Activated naive CD8-positive, alpha-beta T cell treated with anti-CD3 and anti-CD28 coated beads, Interleukin-2, amount 50 U/mL, for 24 hours (primary cell): ENCODE measurements around the gene FAU.

Source experiments
- ATAC-seq: fragments of 150-1000 bp; cut with Tn5 transposase; one replicate; pipeline ENCODE4 v1.10.0; 2021
- DNase-seq: peaks from one replicate; pipeline ENCODE4 v3.0.0; 2021
- H3K27ac Mint-ChIP-seq: one replicate; pipeline ENCODE4 v1.8.0; 2021; ENCODE audit warnings: mild to moderate bottlenecking, mixed read lengths
- H3K27me3 Mint-ChIP-seq: one replicate; pipeline ENCODE4 v1.8.0; 2021; ENCODE audit warnings: mixed read lengths
- H3K36me3 Mint-ChIP-seq: one replicate; pipeline ENCODE4 v1.8.0; 2021; ENCODE audit warnings: low read depth, mixed read lengths
- H3K4me1 Mint-ChIP-seq: one replicate; pipeline ENCODE4 v1.8.0; 2021; ENCODE audit warnings: mixed read lengths
- H3K4me3 Mint-ChIP-seq: one replicate; pipeline ENCODE4 v1.8.0; 2021; ENCODE audit warnings: mild to moderate bottlenecking, moderate library complexity, mixed read lengths
- H3K9me3 Mint-ChIP-seq: one replicate; pipeline ENCODE4 v1.8.0; 2021; ENCODE audit warnings: mixed read lengths

The FAU gene

DNA sequence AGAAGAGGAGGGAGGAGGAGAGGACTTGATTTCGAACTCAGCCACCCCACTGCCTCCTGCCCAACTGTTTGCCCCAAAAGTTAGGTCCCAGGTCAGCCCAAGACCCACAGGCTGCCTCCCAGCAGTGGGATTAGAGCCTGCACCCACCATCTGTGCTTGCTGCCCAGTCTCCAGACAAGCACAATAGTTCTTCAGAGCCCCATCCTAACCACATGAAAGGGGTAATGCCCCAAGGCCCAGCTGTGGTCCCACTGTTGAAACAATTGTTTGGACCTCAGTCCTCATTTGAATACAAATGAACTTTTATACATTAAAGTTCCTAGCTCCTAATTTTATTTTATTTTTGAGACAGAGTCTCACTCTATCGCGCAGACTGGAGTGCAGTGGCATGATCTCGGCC lies 31.3 kb downstream of the FAU start:
- Mint-ChIP-seq H3K27me3 (no peaks in the 10 kb centered on the region), H3K4me3 (no peak overlapping the region), H3K27ac (no peak overlapping the region), H3K9me3 (no peaks in the 10 kb centered on the region), H3K36me3 (peaks cover 12% of the 10 kb centered on the region), H3K4me1 (peaks cover 5% of the 10 kb centered on the region)
- ATAC-seq (no peak), DNase-seq (no peak)

DNA sequence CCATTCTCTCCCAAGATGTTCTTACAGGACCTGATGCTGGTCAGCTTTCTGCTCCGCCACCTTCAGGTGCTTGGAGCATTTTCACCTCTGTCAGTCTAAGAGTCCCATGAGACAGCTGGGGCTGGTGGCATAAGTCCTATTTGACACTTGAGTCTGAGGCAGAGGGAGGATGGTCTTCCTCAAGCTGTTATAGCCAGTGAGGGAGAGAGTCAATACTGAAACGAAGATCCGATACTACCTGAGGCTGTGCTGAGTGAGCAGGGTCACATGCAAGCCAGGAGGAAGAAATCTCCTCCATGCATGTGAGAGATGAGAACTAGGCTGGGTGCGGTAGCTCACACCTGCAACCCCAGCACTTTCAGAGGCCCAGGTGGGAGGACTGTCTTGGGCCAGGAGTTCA lies 32.3 kb downstream of the FAU start:
- ATAC-seq, result no peak
- Mint-ChIP-seq H3K4me1 (peaks cover 12% of the 10 kb centered on the region), H3K4me3 (no peak overlapping the region), H3K9me3 (no peaks in the 10 kb centered on the region), H3K27me3 (no peaks in the 10 kb centered on the region), H3K36me3 (peaks cover 13% of the 10 kb centered on the region), H3K27ac (no peak overlapping the region)
- no peak for DNase-seq

DNA sequence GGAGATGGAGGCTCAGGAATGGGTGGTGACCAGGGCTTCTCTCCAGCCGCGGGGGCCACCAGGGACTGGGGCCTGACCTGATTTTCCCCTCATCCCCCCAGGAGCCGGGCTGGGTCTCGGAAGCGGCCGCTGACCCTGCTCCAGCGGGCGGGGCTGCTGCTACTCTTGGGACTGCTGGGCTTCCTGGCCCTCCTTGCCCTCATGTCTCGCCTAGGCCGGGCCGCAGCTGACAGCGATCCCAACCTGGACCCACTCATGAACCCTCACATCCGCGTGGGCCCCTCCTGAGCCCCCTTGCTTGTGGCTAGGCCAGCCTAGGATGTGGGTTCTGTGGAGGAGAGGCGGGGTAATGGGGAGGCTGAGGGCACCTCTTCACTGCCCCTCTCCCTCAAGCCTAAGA lies 34.1 kb downstream of the FAU start:
- Mint-ChIP-seq H3K4me1 (peaks cover 25% of the 10 kb centered on the region), H3K9me3 (no peaks in the 10 kb centered on the region), H3K27ac (no peak overlapping the region), H3K36me3 (peaks cover 25% of the 10 kb centered on the region), H3K4me3 (no peak overlapping the region), H3K27me3 (no peaks in the 10 kb centered on the region)
- ATAC-seq (no peak), DNase-seq (no peak)

DNA sequence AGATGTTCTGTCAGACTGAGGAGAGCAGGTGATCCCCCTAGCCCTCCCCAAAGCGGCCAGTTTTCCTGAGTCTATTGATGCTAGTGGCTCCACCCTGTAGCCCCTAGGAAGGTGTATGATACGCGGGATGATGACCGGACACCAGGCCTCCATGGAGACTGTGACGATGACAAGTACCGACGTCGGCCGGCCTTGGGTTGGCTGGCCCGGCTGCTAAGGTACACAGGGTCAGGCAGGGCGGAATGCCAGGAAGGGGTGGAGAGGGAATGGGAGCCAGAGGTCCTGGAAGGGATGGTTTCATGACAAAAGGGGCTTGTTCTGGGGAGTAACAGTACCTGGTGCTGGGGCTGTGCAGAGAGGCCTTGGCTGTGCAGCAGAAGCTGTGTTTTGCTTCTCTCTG lies 34.7 kb downstream of the FAU start:
- no peak for ATAC-seq
- Mint-ChIP-seq H3K9me3 (no peaks in the 10 kb centered on the region), H3K36me3 (peaks cover 31% of the 10 kb centered on the region), H3K4me3 (no peak overlapping the region), H3K27me3 (no peaks in the 10 kb centered on the region), H3K27ac (no peak overlapping the region), H3K4me1 (peaks cover 30% of the 10 kb centered on the region)
- no peak for DNase-seq

DNA sequence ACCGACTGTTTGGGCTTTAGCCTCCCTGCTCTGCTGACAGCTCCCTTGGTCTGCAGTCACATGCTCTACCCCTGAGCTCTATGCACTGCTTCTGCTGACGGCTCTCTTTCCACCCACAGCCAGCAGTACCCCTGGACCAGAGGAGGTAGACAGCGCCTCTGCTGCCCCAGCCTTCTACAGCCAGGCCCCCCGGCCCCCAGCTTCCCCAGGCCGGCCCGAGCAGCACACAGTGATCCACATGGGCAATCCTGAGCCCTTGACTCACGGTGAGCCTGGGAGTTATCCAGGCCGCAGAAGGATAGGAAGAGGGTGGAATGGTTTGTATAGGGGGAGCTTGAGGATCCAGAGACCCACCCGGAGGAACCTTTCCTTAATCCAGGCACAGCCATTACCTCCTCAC lies 35.1 kb downstream of the FAU start:
- no peaks in the 10 kb centered on the region for H3K27me3 Mint-ChIP-seq
- H3K9me3 Mint-ChIP-seq, result no peaks in the 10 kb centered on the region
- DNase-seq (no peak), ATAC-seq (no peak)
- no peak overlapping the region for H3K27ac Mint-ChIP-seq
- peaks cover 34% of the 10 kb centered on the region for H3K4me1 Mint-ChIP-seq
- H3K36me3 Mint-ChIP-seq, result peaks cover 35% of the 10 kb centered on the region
- H3K4me3 Mint-ChIP-seq, result no peak overlapping the region

DNA sequence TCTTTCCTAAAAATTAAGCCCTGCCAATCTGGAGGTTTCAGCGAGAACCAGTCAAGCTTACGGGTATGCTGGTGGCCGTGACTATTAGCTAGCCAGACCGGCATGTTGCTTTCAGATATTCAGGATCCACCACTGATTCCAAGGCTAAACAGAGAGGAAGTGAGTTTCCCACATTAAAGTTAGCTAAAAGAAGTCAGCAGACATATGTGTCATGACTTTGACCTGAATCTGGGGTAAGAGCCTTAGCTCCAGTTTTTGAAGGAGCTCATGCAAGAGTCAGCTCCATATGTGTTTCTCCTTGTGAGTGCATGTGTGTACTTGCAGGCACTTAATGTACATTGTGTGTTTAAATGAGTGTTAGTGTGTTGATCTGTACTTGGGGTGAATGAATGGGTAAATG lies 36.5 kb downstream of the FAU start:
- Mint-ChIP-seq H3K27ac (peak overlapping the region; percentile 97), H3K36me3 (peaks cover 47% of the 10 kb centered on the region), H3K9me3 (no peaks in the 10 kb centered on the region), H3K4me3 (peak overlapping the region; percentile 98), H3K27me3 (no peaks in the 10 kb centered on the region), H3K4me1 (peaks cover 46% of the 10 kb centered on the region)
- ATAC-seq (no peak), DNase-seq (no peak)

DNA sequence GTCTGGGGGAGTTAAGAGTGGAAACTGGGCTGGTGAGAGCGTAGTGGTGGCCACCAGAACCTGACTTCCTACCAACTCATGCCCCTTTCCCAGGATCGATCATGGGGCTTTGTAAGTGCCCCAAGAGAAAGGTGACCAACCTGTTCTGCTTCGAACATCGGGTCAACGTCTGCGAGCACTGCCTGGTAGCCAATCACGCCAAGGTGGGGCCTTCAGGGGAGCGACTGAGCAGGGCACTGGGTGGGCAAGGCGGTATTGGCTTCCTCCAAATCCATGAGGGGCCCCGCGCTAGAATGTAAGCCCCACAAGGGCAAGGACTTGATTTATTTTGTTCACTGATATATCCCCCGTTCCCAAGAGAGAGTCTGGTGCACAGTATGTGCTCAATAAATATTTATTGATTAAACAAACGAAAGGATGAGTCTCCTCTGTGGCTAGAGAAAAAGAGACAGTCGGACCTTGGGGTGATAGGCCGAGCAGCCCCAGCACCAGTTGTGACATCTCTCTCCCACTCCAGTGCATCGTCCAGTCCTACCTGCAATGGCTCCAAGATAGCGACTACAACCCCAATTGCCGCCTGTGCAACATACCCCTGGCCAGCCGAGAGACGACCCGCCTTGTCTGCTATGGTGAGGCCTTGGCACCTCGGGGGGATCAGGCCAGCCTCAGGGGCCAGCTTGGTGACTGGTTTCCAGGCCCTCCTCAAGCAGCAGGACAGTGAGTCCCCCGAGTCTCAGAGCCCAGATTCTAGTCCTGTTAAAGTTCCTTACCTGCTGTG lies 37.1 kb downstream of the FAU start:
- no peaks in the 10 kb centered on the region for H3K9me3 Mint-ChIP-seq
- H3K27me3 Mint-ChIP-seq, result no peaks in the 10 kb centered on the region
- peak overlapping the region; percentile 97 for H3K27ac Mint-ChIP-seq
- H3K4me1 Mint-ChIP-seq, result peaks cover 50% of the 10 kb centered on the region
- H3K36me3 Mint-ChIP-seq, result peaks cover 53% of the 10 kb centered on the region
- H3K4me3 Mint-ChIP-seq, result peak overlapping the region; percentile 98
- no peak for ATAC-seq
- no peak for DNase-seq

DNA sequence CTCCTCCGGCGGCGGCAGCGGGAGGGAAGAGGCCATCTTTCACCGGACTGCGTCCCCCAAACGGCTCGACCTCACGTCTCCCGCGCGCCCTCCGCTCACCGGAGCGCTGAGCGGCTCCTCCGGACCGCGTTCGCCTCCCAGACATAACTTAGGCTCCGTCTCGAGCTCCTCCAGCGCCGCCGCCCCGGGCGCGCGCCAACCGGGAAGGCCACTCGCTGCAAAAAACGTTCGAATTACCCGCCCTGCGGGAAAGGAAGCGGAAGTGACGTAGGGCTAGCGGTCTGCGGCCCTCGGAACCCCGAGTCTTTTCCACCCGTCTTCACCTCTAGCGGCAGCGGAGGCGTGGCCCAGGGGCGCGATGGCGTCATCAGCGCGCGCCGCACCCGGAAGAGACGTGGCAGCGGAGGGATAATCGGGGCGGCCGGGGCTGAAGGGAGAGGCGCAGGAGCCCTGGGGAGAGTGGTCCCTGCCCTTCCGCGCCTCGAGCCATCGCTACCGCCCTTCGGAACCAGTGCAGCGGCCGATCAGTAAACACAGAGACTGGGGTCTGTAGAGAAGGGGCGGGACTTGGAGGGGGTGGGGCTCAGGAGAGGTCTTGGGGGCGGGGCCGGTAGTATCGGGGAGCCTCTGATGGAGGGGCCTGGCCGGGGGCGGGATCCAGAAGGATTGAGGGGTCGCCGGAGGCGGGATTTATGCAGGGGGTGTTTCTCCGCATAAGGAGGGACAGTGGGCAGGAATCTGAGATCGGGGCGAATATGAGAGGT lies 37.9 kb downstream of the FAU start, which contains the start of the genes CDCA5 and ZFPL1:
CDCA5 (minus strand) TSS at position 207 of the 764 bp plus-strand sequence; CDS start at position 145, 62 bp downstream.
ZFPL1 (plus strand) TSS at position 389 of the 764 bp plus-strand sequence. CDS start 477 bp downstream, outside the sequence.
- Mint-ChIP-seq H3K4me3 (peak within 1 kb of the TSS; percentile 98), H3K4me1 (peaks cover 54% of the 10 kb centered on the region), H3K9me3 (no peaks in the 10 kb centered on the region), H3K27me3 (no peaks in the 10 kb centered on the region), H3K27ac (peak within 1 kb of the TSS; percentile 97), H3K36me3 (peaks cover 53% of the 10 kb centered on the region)
- DNase-seq, result peak; percentile 99
- ATAC-seq, result peak; percentile 82

DNA sequence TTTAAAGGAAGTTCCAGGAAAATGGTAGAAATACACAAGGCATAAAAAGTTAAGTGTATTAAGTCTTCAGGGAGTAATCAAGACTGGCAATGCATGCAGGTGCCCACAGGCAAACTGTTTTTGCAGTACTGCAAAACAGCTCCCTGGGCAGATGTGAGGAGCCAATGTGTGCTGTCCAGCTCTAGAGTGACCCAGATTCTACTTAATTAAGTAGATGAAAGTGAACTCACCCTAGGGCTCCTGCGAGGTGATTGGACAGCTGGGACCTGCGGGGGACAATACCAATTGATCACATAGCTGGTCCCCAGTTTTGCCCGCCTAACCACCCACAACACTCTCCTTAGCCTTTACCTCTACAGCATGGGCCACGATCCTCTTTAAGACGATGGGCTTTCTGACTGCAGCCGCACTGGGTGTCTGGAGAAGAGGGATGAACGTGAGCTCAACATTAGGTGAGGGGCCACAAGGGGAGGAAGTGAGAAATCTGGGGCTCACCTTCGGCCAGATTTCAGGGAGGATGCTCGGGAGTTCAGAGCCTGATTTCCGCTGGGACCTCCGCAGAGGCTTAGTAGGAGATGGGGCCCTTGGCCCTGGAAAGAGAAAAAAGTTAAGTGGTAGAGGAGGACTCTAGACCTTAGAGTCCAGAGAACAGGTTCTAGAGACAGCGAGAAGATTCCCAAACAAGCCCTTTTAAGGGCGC lies 38.6 kb downstream of the FAU start:
- peaks cover 54% of the 10 kb centered on the region for H3K36me3 Mint-ChIP-seq
- no peak for ATAC-seq
- DNase-seq, result no peak

DNA sequence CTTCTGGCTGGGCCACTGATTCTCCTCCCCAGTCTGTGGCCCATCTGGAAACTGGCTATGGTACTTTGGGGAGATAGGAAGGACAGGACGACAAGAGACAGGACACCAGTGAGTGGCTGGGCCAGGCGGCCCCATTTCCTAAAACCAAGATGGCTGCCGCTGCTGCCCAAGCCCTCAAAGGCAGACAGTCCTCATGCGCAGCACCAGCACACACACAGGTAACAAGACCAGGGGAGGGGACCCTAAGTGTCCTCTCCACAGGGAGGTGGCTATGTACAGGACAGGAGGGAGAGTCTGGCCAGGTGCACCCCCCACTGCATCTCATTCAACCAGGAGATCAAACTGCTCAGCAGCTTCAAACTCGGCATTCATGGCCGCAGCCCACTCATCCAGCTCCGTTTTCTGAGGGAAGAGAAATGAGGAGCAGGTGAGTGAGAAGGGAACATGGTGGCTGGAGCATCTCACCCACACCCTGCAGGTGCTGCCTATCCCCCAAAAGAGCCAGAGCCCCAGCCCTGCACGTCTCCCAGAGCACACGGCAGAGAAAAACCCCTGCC lies 43.1 kb downstream of the FAU start:
- H3K4me1 Mint-ChIP-seq, result peaks cover 49% of the 10 kb centered on the region
- H3K36me3 Mint-ChIP-seq, result peaks cover 71% of the 10 kb centered on the region
- H3K9me3 Mint-ChIP-seq, result no peaks in the 10 kb centered on the region
- H3K27ac Mint-ChIP-seq, result peak overlapping the region; percentile 25
- H3K4me3 Mint-ChIP-seq, result no peak overlapping the region
- no peak for ATAC-seq
- no peaks in the 10 kb centered on the region for H3K27me3 Mint-ChIP-seq
- no peak for DNase-seq

More for the DNA sequence above, 38.6 kb downstream of the FAU start:
- Mint-ChIP-seq H3K9me3 (no peaks in the 10 kb centered on the region), H3K27ac (peak overlapping the region; percentile 97), H3K4me3 (peak overlapping the region; percentile 98), H3K27me3 (no peaks in the 10 kb centered on the region), H3K4me1 (peaks cover 62% of the 10 kb centered on the region)

DNA sequence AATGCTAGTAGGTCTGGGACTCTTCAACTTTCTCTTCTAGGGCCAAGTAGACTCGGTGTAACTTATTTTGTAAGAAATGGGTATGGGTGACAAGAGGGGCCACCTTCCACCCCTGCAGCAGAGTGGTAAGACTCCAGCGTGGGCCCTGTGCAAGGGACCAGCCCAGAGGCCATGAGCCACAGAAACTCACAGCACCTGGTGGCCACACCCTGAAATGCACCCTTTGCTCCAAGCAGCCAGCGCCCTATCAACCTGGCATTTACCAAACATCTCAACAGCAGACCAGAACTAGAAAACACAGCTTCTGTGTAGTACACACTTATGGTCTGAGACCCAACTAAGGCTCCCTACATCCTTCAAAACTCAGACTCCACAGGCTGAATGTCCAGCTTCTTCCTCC lies 43.8 kb downstream of the FAU start:
- H3K4me1 Mint-ChIP-seq, result peaks cover 44% of the 10 kb centered on the region
- no peak overlapping the region for H3K4me3 Mint-ChIP-seq
- peak; percentile 68 for DNase-seq
- H3K9me3 Mint-ChIP-seq, result no peaks in the 10 kb centered on the region
- no peaks in the 10 kb centered on the region for H3K27me3 Mint-ChIP-seq
- peaks cover 64% of the 10 kb centered on the region for H3K36me3 Mint-ChIP-seq
- peak; percentile 68 for ATAC-seq
- no peak overlapping the region for H3K27ac Mint-ChIP-seq

DNA sequence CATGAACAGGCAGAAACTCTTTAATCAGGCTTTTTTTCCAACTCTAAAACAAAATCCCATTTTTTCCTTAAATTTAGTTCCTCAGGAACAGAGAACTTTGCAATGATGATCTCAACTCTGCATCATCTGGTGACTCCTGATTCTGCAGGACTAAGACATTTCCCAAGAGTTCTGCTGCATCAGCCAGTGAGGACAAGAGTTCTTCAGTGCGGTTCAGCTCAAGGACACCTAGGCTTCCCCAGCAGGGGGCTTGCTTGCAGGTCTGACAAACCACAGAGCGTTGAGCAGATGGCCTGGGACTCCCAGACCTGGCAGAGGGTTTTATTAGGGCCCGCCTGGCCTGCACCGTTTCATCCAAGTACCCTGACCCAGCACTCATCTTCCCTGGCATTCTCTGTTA lies 44.5 kb downstream of the FAU start:
- H3K27me3 Mint-ChIP-seq, result no peaks in the 10 kb centered on the region
- no peak for DNase-seq
- H3K9me3 Mint-ChIP-seq, result no peaks in the 10 kb centered on the region
- H3K36me3 Mint-ChIP-seq, result peaks cover 57% of the 10 kb centered on the region
- H3K4me1 Mint-ChIP-seq, result peaks cover 37% of the 10 kb centered on the region
- no peak overlapping the region for H3K27ac Mint-ChIP-seq
- H3K4me3 Mint-ChIP-seq, result no peak overlapping the region
- ATAC-seq, result no peak

DNA sequence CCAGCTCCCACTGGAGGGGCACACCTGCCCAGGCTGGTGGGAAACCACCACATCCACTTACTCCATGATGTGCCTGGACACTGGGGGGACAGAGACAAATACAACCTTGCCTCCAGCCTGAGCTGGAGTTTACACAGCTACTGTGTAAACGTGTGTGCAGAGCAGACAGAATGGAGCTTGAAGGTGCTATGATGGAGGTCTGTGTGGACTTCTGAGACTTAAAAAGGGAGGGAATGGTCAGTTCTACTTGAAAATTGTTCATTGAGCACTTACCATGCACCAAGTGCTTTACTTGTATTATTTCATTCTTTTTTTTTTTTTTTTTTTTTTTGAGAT lies 49.3 kb downstream of the FAU start:
- ATAC-seq, result no peak
- no peaks in the 10 kb centered on the region for H3K4me1 Mint-ChIP-seq

DNA sequence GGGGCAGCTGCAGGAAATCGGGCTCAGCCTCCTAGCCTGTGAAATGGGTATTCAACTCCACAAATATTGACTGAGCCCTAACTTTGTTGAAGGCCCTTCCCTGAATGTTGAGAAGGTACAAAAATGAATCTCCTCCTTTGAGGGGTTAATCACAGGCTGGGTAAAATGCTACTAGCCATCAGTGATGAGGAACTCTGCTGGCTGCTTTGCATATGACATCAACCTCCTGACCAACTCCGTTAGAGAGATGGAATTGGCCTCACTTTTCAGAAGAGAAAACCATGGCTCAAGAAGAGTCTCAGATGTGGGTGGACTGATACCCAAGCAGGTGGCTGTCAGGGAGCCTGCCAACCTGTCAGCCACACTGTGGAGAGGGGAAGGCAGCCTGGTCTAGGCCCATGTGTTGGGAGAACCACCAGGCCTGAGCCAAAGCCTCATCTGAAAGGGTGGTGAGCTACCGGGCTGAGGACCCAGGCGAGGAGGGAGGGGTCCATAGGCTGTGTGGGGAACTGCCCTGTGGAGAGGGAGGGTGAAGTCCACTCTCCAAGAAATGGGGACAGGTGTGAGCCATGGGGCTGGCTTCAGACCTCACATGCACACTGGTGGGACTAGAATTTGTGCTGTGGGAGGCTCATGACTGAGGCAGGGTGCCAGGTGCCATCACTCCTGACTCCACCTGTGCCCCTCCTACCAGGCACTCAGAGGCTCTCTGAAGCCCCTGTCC lies 49.9 kb downstream of the FAU start:
- Mint-ChIP-seq H3K9me3 (no peaks in the 10 kb centered on the region), H3K36me3 (peaks cover 11% of the 10 kb centered on the region), H3K27me3 (no peaks in the 10 kb centered on the region), H3K4me3 (no peak overlapping the region), H3K4me1 (no peaks in the 10 kb centered on the region), H3K27ac (no peak overlapping the region)
- DNase-seq (no peak), ATAC-seq (no peak)

More for the DNA sequence above, 49.3 kb downstream of the FAU start:
- H3K27me3 Mint-ChIP-seq, result no peaks in the 10 kb centered on the region
- H3K27ac Mint-ChIP-seq, result no peak overlapping the region
- peaks cover 16% of the 10 kb centered on the region for H3K36me3 Mint-ChIP-seq
- no peak for DNase-seq
- no peaks in the 10 kb centered on the region for H3K9me3 Mint-ChIP-seq
- H3K4me3 Mint-ChIP-seq, result no peak overlapping the region
